Measurements from ENCODE around the gene YKT6. TPM values are rescaled to one million over a fixed set of nuclear protein-coding genes. Genes with fewer than 3 reads are reported as not detected.

Gene YKT6
- polyA plus RNA-seq (2013, experiment 1 of 2) = 133 TPM
- polyA plus RNA-seq (2013, experiment 2 of 2) = 137 TPM

- Histone ChIP-seq H3K4me1 (ENCODE audit: control insufficient read depth, insufficient read depth, low read depth, low read length) (peaks cover 4% of the 10 kb centered on the region), H3K27me3 (ENCODE audit: control insufficient read depth in 1 of 2, insufficient read depth in 1 of 2, low read length in 2 of 2) (peaks cover 0 to 10% of the 10 kb centered on the region in 2 experiments), H3K23ac (ENCODE audit: low read length in 2 of 2) (peak within 1 kb of the TSS in 1 of 2 experiments; percentile 66), H3K14ac (ENCODE audit: low read length in 2 of 2) (peak within 1 kb of the TSS; percentile 57 to 99), H3K18ac (ENCODE audit: low read depth in 1 of 2, low read length in 2 of 2) (peak within 1 kb of the TSS; percentile 96 to 98), H3K79me1 (replicated peaks; ENCODE audit: low read length, poor library complexity, severe bottlenecking) (peaks cover 7% of the 10 kb centered on the region), H2BK120ac (ENCODE audit: low read depth, low read length) (peak within 1 kb of the TSS; percentile 79), H3K4ac (ENCODE audit: low read depth in 1 of 2, low read length in 2 of 2) (peak within 1 kb of the TSS; percentile 98 to 99), H2AK5ac (ENCODE audit: low read length, severe bottlenecking) (peak within 1 kb of the TSS; percentile 89), H3K36me3 (ENCODE audit: control insufficient read depth in 1 of 2, insufficient read depth in 2 of 2, low read depth in 1 of 2, low read length in 2 of 2) (peaks cover 8 to 23% of the 10 kb centered on the region in 2 experiments), H2BK15ac (ENCODE audit: low read depth, poor library complexity, severe bottlenecking) (peak within 1 kb of the TSS; percentile 90), H4K91ac (ENCODE audit: low read length) (peak within 1 kb of the TSS; percentile 95), H3K9me3 (ENCODE audit: control insufficient read depth, low read length) (no peaks in the 10 kb centered on the region), H3K27ac (ENCODE audit: low read length, poor library complexity, severe bottlenecking) (peak within 1 kb of the TSS; percentile 74), H4K8ac (ENCODE audit: low read length) (peak within 1 kb of the TSS; percentile 98), H2AFZ (ENCODE audit: low read depth, low read length) (peak within 1 kb of the TSS; percentile 96), H2BK5ac (ENCODE audit: low read depth, low read length, poor library complexity, severe bottlenecking) (no peak within 1 kb of the TSS), H2BK12ac (ENCODE audit: low read length in 2 of 2) (peak within 1 kb of the TSS in 1 of 2 experiments; percentile 39), H3K4me3 (ENCODE audit: insufficient read depth in 1 of 2, low read depth in 1 of 2, low read length in 2 of 2) (peak within 1 kb of the TSS; percentile 97 to 100), H3K4me2 (ENCODE audit: low read length, poor library complexity, severe bottlenecking) (peak within 1 kb of the TSS; percentile 88), H3K9ac (ENCODE audit: low read length) (peak within 1 kb of the TSS; percentile 93)
- DNase-seq = peak; percentile 95
- under 1% methylated on average over 50 of the region's 58 CpGs for WGBS
These were observed at the start of gene YKT6 for GRCh38 chr7:44200699-44201461. TSS of gene YKT6 (plus strand) at chr7:44200978. CDS start at chr7:44201136, 158 bp downstream.

DNA sequence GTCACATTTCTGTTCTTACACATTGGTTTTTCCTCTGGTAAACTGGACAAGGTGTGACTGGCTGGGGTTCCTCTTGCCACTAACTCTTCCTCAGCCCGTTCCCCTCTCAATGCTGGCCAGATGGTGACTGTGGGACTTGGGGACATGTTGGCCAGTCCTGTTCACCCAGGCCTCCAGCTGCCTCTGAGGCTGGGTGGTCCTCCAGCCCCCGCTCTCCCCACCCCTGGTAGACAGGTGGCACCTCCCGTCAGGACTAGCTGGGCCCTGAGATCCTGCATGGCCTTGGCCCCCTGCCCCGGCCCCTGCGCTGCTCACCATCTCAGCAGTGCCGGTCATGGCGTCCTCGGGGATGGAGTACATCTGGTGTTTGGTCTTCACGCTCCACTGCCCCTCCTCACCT lies 48.8 kb upstream of the YKT6 start:
- Histone ChIP-seq H2AK5ac (ENCODE audit: low read length, severe bottlenecking) (no peak overlapping the region), H3K9me3 (ENCODE audit: control insufficient read depth, low read length) (no peaks in the 10 kb centered on the region), H4K8ac (ENCODE audit: low read length) (no peak overlapping the region), H3K79me1 (replicated peaks; ENCODE audit: low read length, poor library complexity, severe bottlenecking) (no peaks in the 10 kb centered on the region), H2BK5ac (ENCODE audit: low read depth, low read length, poor library complexity, severe bottlenecking) (no peak overlapping the region), H2BK15ac (ENCODE audit: low read depth, poor library complexity, severe bottlenecking) (no peak overlapping the region), H4K91ac (ENCODE audit: low read length) (no peak overlapping the region), H3K18ac (ENCODE audit: low read depth in 1 of 2, low read length in 2 of 2) (no peak overlapping the region), H2BK120ac (ENCODE audit: low read depth, low read length) (no peak overlapping the region), H3K9ac (ENCODE audit: low read length) (no peak overlapping the region), H3K36me3 (ENCODE audit: control insufficient read depth in 1 of 2, insufficient read depth in 2 of 2, low read depth in 1 of 2, low read length in 2 of 2) (no peaks in the 10 kb centered on the region), H3K27me3 (ENCODE audit: control insufficient read depth in 1 of 2, insufficient read depth in 1 of 2, low read length in 2 of 2) (peaks cover 0 to 20% of the 10 kb centered on the region in 2 experiments), H3K14ac (ENCODE audit: low read length in 2 of 2) (no peak overlapping the region), H3K4me2 (ENCODE audit: low read length, poor library complexity, severe bottlenecking) (no peak overlapping the region), H3K23ac (ENCODE audit: low read length in 2 of 2) (no peak overlapping the region), H2AFZ (ENCODE audit: low read depth, low read length) (no peak overlapping the region), H3K4me3 (ENCODE audit: insufficient read depth in 1 of 2, low read depth in 1 of 2, low read length in 2 of 2) (no peak overlapping the region), H3K27ac (ENCODE audit: low read length, poor library complexity, severe bottlenecking) (no peak overlapping the region), H2BK12ac (ENCODE audit: low read length in 2 of 2) (no peak overlapping the region), H3K4ac (ENCODE audit: low read depth in 1 of 2, low read length in 2 of 2) (no peak overlapping the region), H3K4me1 (ENCODE audit: control insufficient read depth, insufficient read depth, low read depth, low read length) (peaks cover 9% of the 10 kb centered on the region)
- 85% methylated on average over 9 of the region's 9 CpGs for WGBS
- no peak for DNase-seq

GRCh38 chr7:44152971-44153947 lies 47.5 kb upstream of the YKT6 start:
- Histone ChIP-seq H2AK5ac (ENCODE audit: low read length, severe bottlenecking) (no peak overlapping the region), H3K4ac (ENCODE audit: low read depth in 1 of 2, low read length in 2 of 2) (no peak overlapping the region), H3K4me2 (ENCODE audit: low read length, poor library complexity, severe bottlenecking) (no peak overlapping the region), H3K9ac (ENCODE audit: low read length) (no peak overlapping the region), H2BK12ac (ENCODE audit: low read length in 2 of 2) (no peak overlapping the region), H3K14ac (ENCODE audit: low read length in 2 of 2) (no peak overlapping the region), H4K91ac (ENCODE audit: low read length) (no peak overlapping the region), H3K4me1 (ENCODE audit: control insufficient read depth, insufficient read depth, low read depth, low read length) (peaks cover 13% of the 10 kb centered on the region), H3K9me3 (ENCODE audit: control insufficient read depth, low read length) (no peaks in the 10 kb centered on the region), H3K79me1 (replicated peaks; ENCODE audit: low read length, poor library complexity, severe bottlenecking) (no peaks in the 10 kb centered on the region), H2BK5ac (ENCODE audit: low read depth, low read length, poor library complexity, severe bottlenecking) (no peak overlapping the region), H3K27ac (ENCODE audit: low read length, poor library complexity, severe bottlenecking) (no peak overlapping the region), H3K36me3 (ENCODE audit: control insufficient read depth in 1 of 2, insufficient read depth in 2 of 2, low read depth in 1 of 2, low read length in 2 of 2) (no peaks in the 10 kb centered on the region), H2AFZ (ENCODE audit: low read depth, low read length) (no peak overlapping the region), H3K4me3 (ENCODE audit: insufficient read depth in 1 of 2, low read depth in 1 of 2, low read length in 2 of 2) (no peak overlapping the region), H2BK120ac (ENCODE audit: low read depth, low read length) (no peak overlapping the region), H3K27me3 (ENCODE audit: control insufficient read depth in 1 of 2, insufficient read depth in 1 of 2, low read length in 2 of 2) (peaks cover 0 to 24% of the 10 kb centered on the region in 2 experiments), H3K23ac (ENCODE audit: low read length in 2 of 2) (no peak overlapping the region), H4K8ac (ENCODE audit: low read length) (no peak overlapping the region), H3K18ac (ENCODE audit: low read depth in 1 of 2, low read length in 2 of 2) (no peak overlapping the region), H2BK15ac (ENCODE audit: low read depth, poor library complexity, severe bottlenecking) (no peak overlapping the region)
- WGBS = 79% methylated on average over 17 of the region's 22 CpGs
- DNase-seq = no peak

- H2BK15ac ChIP-seq (ENCODE audit: low read depth, poor library complexity, severe bottlenecking) = no peak overlapping the region
- H3K18ac ChIP-seq (ENCODE audit: low read depth in 1 of 2, low read length in 2 of 2) = no peak overlapping the region
- H3K4ac ChIP-seq (ENCODE audit: low read depth in 1 of 2, low read length in 2 of 2) = no peak overlapping the region
- no peak overlapping the region for H3K27ac ChIP-seq (ENCODE audit: low read length, poor library complexity, severe bottlenecking)
- WGBS = 88% methylated on average over 5 of the region's 5 CpGs
- H3K23ac ChIP-seq (ENCODE audit: low read length in 2 of 2) = no peak overlapping the region
- no peak overlapping the region for H4K91ac ChIP-seq (ENCODE audit: low read length)
- no peak overlapping the region for H3K9ac ChIP-seq (ENCODE audit: low read length)
- H2BK5ac ChIP-seq (ENCODE audit: low read depth, low read length, poor library complexity, severe bottlenecking) = no peak overlapping the region
- H2AFZ ChIP-seq (ENCODE audit: low read depth, low read length) = no peak overlapping the region
- no peak overlapping the region for H2AK5ac ChIP-seq (ENCODE audit: low read length, severe bottlenecking)
- H2BK12ac ChIP-seq (ENCODE audit: low read length in 2 of 2) = no peak overlapping the region
- no peak for DNase-seq
- H3K36me3 ChIP-seq (ENCODE audit: control insufficient read depth in 1 of 2, insufficient read depth in 2 of 2, low read depth in 1 of 2, low read length in 2 of 2) = no peaks in the 10 kb centered on the region
- no peak overlapping the region for H3K4me2 ChIP-seq (ENCODE audit: low read length, poor library complexity, severe bottlenecking)
- H3K27me3 ChIP-seq (ENCODE audit: control insufficient read depth in 1 of 2, insufficient read depth in 1 of 2, low read length in 2 of 2) = peaks cover 0 to 24% of the 10 kb centered on the region in 2 experiments
- no peak overlapping the region for H3K4me3 ChIP-seq (ENCODE audit: insufficient read depth in 1 of 2, low read depth in 1 of 2, low read length in 2 of 2)
- H3K4me1 ChIP-seq (ENCODE audit: control insufficient read depth, insufficient read depth, low read depth, low read length) = peaks cover 13% of the 10 kb centered on the region
- no peaks in the 10 kb centered on the region for H3K9me3 ChIP-seq (ENCODE audit: control insufficient read depth, low read length)
- H4K8ac ChIP-seq (ENCODE audit: low read length) = no peak overlapping the region
- no peaks in the 10 kb centered on the region for H3K79me1 ChIP-seq (replicated peaks; ENCODE audit: low read length, poor library complexity, severe bottlenecking)
- no peak overlapping the region for H2BK120ac ChIP-seq (ENCODE audit: low read depth, low read length)
- H3K14ac ChIP-seq (ENCODE audit: low read length in 2 of 2) = no peak overlapping the region
These were observed 46.8 kb upstream of the YKT6 start for GRCh38 chr7:44153948-44154335.
